ACC112 (cell line): Measurements from ENCODE around the gene FAAP100.

ENCODE experiments used
- H2AFZ ChIP-seq: fragments of 200-600 bp; sonication (generic); one replicate; pipeline ENCODE4 v1.6.0; 2017; ENCODE audit warnings: antibody characterized with exemption, low read length; ENCODE audit not compliant: unreplicated experiment
- H3K27ac ChIP-seq: fragments of 200-600 bp; sonication (generic); 2 replicates; pipeline ENCODE4 v1.5.1; 2014; ENCODE audit warnings: low read depth, mild to moderate bottlenecking, antibody characterized with exemption, low read length, moderate library complexity
- H3K27me3 ChIP-seq: fragments of 200-600 bp; sonication (generic); 2 replicates; pipeline ENCODE4 v1.6.1; 2014; ENCODE audit warnings: mild to moderate bottlenecking, antibody characterized with exemption, low read length, moderate library complexity, mixed read lengths; ENCODE audit not compliant: insufficient read depth
- H3K36me3 ChIP-seq: fragments of 200-600 bp; sonication (generic); 2 replicates; pipeline ENCODE4 v1.6.1; 2016; ENCODE audit warnings: mild to moderate bottlenecking, antibody characterized with exemption, low read length, moderate library complexity, mixed read lengths; ENCODE audit not compliant: insufficient read depth
- H3K4me1 ChIP-seq: fragments of 200-600 bp; sonication (generic); one replicate; pipeline ENCODE4 v1.6.1; 2016; ENCODE audit warnings: low read length, mixed read lengths; ENCODE audit not compliant: insufficient read depth, unreplicated experiment, control insufficient read depth
- H3K4me3 ChIP-seq: fragments of 200-600 bp; sonication (generic); 2 replicates; pipeline ENCODE4 v1.5.1; 2014; ENCODE audit warnings: mild to moderate bottlenecking, low read depth, low read length
- H3K79me2 ChIP-seq: fragments of 200-600 bp; sonication (generic); one replicate; pipeline ENCODE4 v1.6.0; 2016; ENCODE audit warnings: low read length; ENCODE audit not compliant: control insufficient read depth, unreplicated experiment, insufficient read depth

The FAAP100 gene

GRCh38 chr17:81583589-81584342, 31.6 kb upstream of the FAAP100 start:
- H3K27ac ChIP-seq = no peak overlapping the region
- H3K36me3 ChIP-seq = peaks cover 29% of the 10 kb centered on the region; the same call in 1 of the 2 replicates
- H3K4me1 ChIP-seq = peaks cover 34% of the 10 kb centered on the region

GRCh38 chr17:81582749-81583148, 30.6 kb upstream of the FAAP100 start:
- peaks cover 19% of the 10 kb centered on the region for H3K79me2 ChIP-seq
- H3K36me3 ChIP-seq = peaks cover 23% of the 10 kb centered on the region; the same call in 1 of the 2 replicates
- peaks cover 43% of the 10 kb centered on the region for H3K4me1 ChIP-seq
- H3K27me3 ChIP-seq = no peaks in the 10 kb centered on the region
- peak overlapping the region; percentile 47; the same call in 1 of the 2 replicates for H3K27ac ChIP-seq
- no peak overlapping the region for H2AFZ ChIP-seq
- no peak overlapping the region for H3K4me3 ChIP-seq

More at GRCh38 chr17:81583589-81584342, 31.6 kb upstream of the FAAP100 start:
- H3K27me3 ChIP-seq = no peaks in the 10 kb centered on the region
- no peak overlapping the region for H2AFZ ChIP-seq
- H3K79me2 ChIP-seq = peaks cover 19% of the 10 kb centered on the region
- no peak overlapping the region for H3K4me3 ChIP-seq

- Histone ChIP-seq H3K27me3 (no peaks in the 10 kb centered on the region), H3K4me1 (peaks cover 47% of the 10 kb centered on the region), H3K27ac (peak overlapping the region; percentile 47; the same call in 1 of the 2 replicates), H3K4me3 (no peak overlapping the region), H3K79me2 (peaks cover 19% of the 10 kb centered on the region), H3K36me3 (peaks cover 23% of the 10 kb centered on the region; the same call in 1 of the 2 replicates), H2AFZ (no peak overlapping the region)
Observed at GRCh38 chr17:81582341-81582740, 30.2 kb upstream of the FAAP100 start.

GRCh38 chr17:81581758-81582157, 29.6 kb upstream of the FAAP100 start:
- Histone ChIP-seq H3K27ac (no peak overlapping the region), H3K36me3 (peaks cover 23% of the 10 kb centered on the region; the same call in 1 of the 2 replicates)

GRCh38 chr17:81580481-81580880, 28.3 kb upstream of the FAAP100 start:
- Histone ChIP-seq H3K27me3 (no peaks in the 10 kb centered on the region), H3K36me3 (peaks cover 25% of the 10 kb centered on the region; the same call in 1 of the 2 replicates), H2AFZ (no peak overlapping the region), H3K79me2 (peaks cover 28% of the 10 kb centered on the region), H3K4me1 (peaks cover 64% of the 10 kb centered on the region), H3K4me3 (no peak overlapping the region), H3K27ac (no peak overlapping the region)

More at GRCh38 chr17:81581758-81582157, 29.6 kb upstream of the FAAP100 start:
- Histone ChIP-seq H3K27me3 (no peaks in the 10 kb centered on the region), H3K79me2 (peaks cover 19% of the 10 kb centered on the region), H3K4me1 (peaks cover 53% of the 10 kb centered on the region), H3K4me3 (no peak overlapping the region), H2AFZ (no peak overlapping the region)

- H3K4me1 ChIP-seq = peaks cover 66% of the 10 kb centered on the region
- peaks cover 27% of the 10 kb centered on the region; the same call in 1 of the 2 replicates for H3K36me3 ChIP-seq
- H3K79me2 ChIP-seq = peaks cover 32% of the 10 kb centered on the region
- H2AFZ ChIP-seq = no peak overlapping the region
- no peaks in the 10 kb centered on the region for H3K27me3 ChIP-seq
- H3K4me3 ChIP-seq = no peak overlapping the region
- no peak overlapping the region for H3K27ac ChIP-seq
Observed at GRCh38 chr17:81579821-81580321, 27.7 kb upstream of the FAAP100 start.

GRCh38 chr17:81579298-81579697, 27.1 kb upstream of the FAAP100 start:
- no peaks in the 10 kb centered on the region for H3K27me3 ChIP-seq
- peaks cover 64% of the 10 kb centered on the region for H3K4me1 ChIP-seq
- H3K36me3 ChIP-seq = peaks cover 24% of the 10 kb centered on the region; the same call in 1 of the 2 replicates
- no peak overlapping the region for H3K27ac ChIP-seq
- H3K4me3 ChIP-seq = no peak overlapping the region
- H2AFZ ChIP-seq = no peak overlapping the region
- peaks cover 38% of the 10 kb centered on the region for H3K79me2 ChIP-seq

GRCh38 chr17:81578561-81579225, 26.5 kb upstream of the FAAP100 start:
- no peaks in the 10 kb centered on the region for H3K27me3 ChIP-seq
- no peak overlapping the region for H3K4me3 ChIP-seq
- H3K27ac ChIP-seq = peak overlapping the region; percentile 80
- no peak overlapping the region for H2AFZ ChIP-seq
- peaks cover 58% of the 10 kb centered on the region for H3K4me1 ChIP-seq
- peaks cover 41% of the 10 kb centered on the region for H3K79me2 ChIP-seq
- peaks cover 21% of the 10 kb centered on the region; the same call in 1 of the 2 replicates for H3K36me3 ChIP-seq

GRCh38 chr17:81578038-81578441, 25.9 kb upstream of the FAAP100 start:
- peaks cover 44% of the 10 kb centered on the region for H3K79me2 ChIP-seq
- peaks cover 57% of the 10 kb centered on the region for H3K4me1 ChIP-seq
- H2AFZ ChIP-seq = no peak overlapping the region
- H3K36me3 ChIP-seq = peaks cover 17% of the 10 kb centered on the region; the same call in 1 of the 2 replicates
- H3K4me3 ChIP-seq = no peak overlapping the region
- H3K27me3 ChIP-seq = no peaks in the 10 kb centered on the region
- H3K27ac ChIP-seq = peak overlapping the region; percentile 80

- Histone ChIP-seq H3K36me3 (peaks cover 16% of the 10 kb centered on the region; the same call in 1 of the 2 replicates), H2AFZ (no peak overlapping the region), H3K27ac (peak overlapping the region; percentile 80), H3K4me3 (peak overlapping the region; percentile 50), H3K27me3 (no peaks in the 10 kb centered on the region), H3K4me1 (peaks cover 52% of the 10 kb centered on the region), H3K79me2 (peaks cover 47% of the 10 kb centered on the region)
Observed at GRCh38 chr17:81577278-81578000, 25.3 kb upstream of the FAAP100 start.
